Nephron (organoid): ENCODE results near the gene LIN28B.

Experiments
- H3K27ac Mint-ChIP-seq, 3 experiments: 2 replicates each; pipeline ENCODE4 v1.8.0; 2020; ENCODE audit warnings: mixed read lengths in 3 of 3, mild to moderate bottlenecking in 2 of 3, moderate library complexity in 1 of 3
- H3K27me3 Mint-ChIP-seq: 2 replicates; pipeline ENCODE4 v1.8.0; 2021; ENCODE audit warnings: low read depth, mild to moderate bottlenecking, moderate library complexity, mixed read lengths
- H3K36me3 Mint-ChIP-seq: 2 replicates; pipeline ENCODE4 v1.8.0; 2020; ENCODE audit warnings: low read depth, mixed read lengths
- H3K4me1 Mint-ChIP-seq: 2 replicates; pipeline ENCODE4 v1.8.0; 2020; ENCODE audit warnings: mixed read lengths
- H3K4me3 Mint-ChIP-seq, 3 experiments: 2 replicates each; pipeline ENCODE4 v1.8.0; 2020; ENCODE audit warnings: mild to moderate bottlenecking in 3 of 3, mixed read lengths in 3 of 3, moderate library complexity in 2 of 3
- H3K9me3 Mint-ChIP-seq: 2 replicates; pipeline ENCODE4 v1.8.0; 2020; ENCODE audit warnings: mixed read lengths
- TF ChIP-seq, protein P1 (sequence below), 3 experiments: fragments of 200-600 bp; sonication (generic); IDR thresholded peaks; one replicate each; pipeline ENCODE4 v1.5.0; 2021; ENCODE audit warnings: antibody characterized with exemption in 3 of 3; ENCODE audit not compliant: unreplicated experiment in 3 of 3

The LIN28B gene

DNA sequence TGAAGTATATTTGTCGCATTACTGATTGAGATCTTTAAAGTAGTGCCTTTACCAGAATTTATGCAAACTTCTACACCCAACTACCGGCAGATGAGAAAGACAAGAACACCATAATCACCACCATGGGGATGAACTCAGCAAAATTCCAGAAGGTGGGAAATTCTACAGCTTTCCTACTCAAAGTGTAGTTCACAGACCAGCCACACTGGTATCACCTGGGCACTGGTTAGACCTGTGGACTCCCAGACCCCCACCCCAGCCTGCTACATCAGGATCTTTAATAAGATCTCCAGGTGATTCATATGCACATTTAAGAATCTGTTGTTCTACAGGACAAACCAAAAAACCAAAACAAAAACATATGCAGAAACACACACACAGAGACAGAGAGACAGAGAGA lies 155.0 kb downstream of the LIN28B start:
- peaks cover 5% of the 10 kb centered on the region for H3K4me1 Mint-ChIP-seq
- no peak overlapping the region for H3K4me3 Mint-ChIP-seq
- TF ChIP-seq, protein P1, sequence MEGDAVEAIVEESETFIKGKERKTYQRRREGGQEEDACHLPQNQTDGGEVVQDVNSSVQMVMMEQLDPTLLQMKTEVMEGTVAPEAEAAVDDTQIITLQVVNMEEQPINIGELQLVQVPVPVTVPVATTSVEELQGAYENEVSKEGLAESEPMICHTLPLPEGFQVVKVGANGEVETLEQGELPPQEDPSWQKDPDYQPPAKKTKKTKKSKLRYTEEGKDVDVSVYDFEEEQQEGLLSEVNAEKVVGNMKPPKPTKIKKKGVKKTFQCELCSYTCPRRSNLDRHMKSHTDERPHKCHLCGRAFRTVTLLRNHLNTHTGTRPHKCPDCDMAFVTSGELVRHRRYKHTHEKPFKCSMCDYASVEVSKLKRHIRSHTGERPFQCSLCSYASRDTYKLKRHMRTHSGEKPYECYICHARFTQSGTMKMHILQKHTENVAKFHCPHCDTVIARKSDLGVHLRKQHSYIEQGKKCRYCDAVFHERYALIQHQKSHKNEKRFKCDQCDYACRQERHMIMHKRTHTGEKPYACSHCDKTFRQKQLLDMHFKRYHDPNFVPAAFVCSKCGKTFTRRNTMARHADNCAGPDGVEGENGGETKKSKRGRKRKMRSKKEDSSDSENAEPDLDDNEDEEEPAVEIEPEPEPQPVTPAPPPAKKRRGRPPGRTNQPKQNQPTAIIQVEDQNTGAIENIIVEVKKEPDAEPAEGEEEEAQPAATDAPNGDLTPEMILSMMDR (IDR thresholded peaks at IDR 0.05; ENCODE audit: unreplicated experiment in 3 of 3): no peak
- H3K36me3 Mint-ChIP-seq: no peaks in the 10 kb centered on the region
- H3K27ac Mint-ChIP-seq: no peak overlapping the region
- H3K9me3 Mint-ChIP-seq: no peaks in the 10 kb centered on the region
- no peaks in the 10 kb centered on the region for H3K27me3 Mint-ChIP-seq

DNA sequence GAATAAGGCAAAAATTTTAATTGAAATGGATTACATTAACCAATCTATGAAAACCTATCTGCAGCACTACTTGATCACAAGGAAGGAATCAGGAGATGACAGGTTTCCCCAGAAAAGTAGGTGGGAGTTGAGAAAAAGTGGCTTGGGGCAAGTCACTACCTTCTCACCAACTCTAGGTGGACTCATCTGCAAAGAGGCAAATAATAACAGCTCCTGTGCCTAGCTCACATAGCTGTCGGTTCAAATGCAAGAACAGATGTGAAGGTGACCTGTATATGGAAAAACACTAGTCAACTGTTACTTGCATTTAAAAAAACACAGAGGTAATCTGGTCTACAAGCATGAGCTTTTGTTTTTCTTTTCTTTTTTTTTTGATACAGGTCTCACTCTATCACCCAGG lies 155.7 kb downstream of the LIN28B start:
- Mint-ChIP-seq H3K27me3 (no peaks in the 10 kb centered on the region), H3K4me3 (no peak overlapping the region), H3K27ac (no peak overlapping the region), H3K4me1 (peaks cover 5% of the 10 kb centered on the region), H3K36me3 (no peaks in the 10 kb centered on the region), H3K9me3 (no peaks in the 10 kb centered on the region)
- TF ChIP-seq, protein P1 (IDR thresholded peaks at IDR 0.05; ENCODE audit: unreplicated experiment in 3 of 3): no peak

DNA sequence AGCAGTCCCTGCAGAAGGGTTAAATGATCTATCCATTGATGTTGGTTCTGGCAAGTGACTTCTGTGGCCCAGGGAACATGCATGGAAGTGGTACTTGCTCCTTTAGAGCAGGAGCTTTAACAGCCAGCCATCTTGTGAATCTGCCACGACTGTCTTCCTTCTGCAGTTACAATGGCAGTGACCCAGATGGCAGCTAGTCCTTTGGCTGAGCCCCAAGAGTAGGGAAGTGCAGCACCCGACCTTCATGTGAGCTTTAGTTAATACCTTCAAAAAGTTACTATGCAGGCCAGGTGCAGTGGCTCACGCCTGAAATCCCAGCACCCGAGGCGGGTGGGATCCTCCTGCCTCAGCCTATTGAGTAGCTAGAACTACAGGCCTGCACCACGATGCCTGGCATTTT lies 156.5 kb downstream of the LIN28B start:
- TF ChIP-seq, protein P1 (IDR thresholded peaks at IDR 0.05; ENCODE audit: unreplicated experiment in 3 of 3): no peak
- Mint-ChIP-seq H3K4me1 (peaks cover 5% of the 10 kb centered on the region), H3K9me3 (no peaks in the 10 kb centered on the region), H3K36me3 (no peaks in the 10 kb centered on the region), H3K27ac (no peak overlapping the region), H3K4me3 (no peak overlapping the region), H3K27me3 (no peaks in the 10 kb centered on the region)

GRCh38 chr6:105116150-105116549 lies 159.2 kb downstream of the LIN28B start:
- Mint-ChIP-seq H3K9me3 (no peaks in the 10 kb centered on the region), H3K36me3 (no peaks in the 10 kb centered on the region), H3K4me3 (no peak overlapping the region), H3K27ac (no peak overlapping the region), H3K4me1 (no peaks in the 10 kb centered on the region), H3K27me3 (no peaks in the 10 kb centered on the region)
- TF ChIP-seq, protein P1 (IDR thresholded peaks at IDR 0.05; ENCODE audit: unreplicated experiment in 3 of 3): no peak

DNA sequence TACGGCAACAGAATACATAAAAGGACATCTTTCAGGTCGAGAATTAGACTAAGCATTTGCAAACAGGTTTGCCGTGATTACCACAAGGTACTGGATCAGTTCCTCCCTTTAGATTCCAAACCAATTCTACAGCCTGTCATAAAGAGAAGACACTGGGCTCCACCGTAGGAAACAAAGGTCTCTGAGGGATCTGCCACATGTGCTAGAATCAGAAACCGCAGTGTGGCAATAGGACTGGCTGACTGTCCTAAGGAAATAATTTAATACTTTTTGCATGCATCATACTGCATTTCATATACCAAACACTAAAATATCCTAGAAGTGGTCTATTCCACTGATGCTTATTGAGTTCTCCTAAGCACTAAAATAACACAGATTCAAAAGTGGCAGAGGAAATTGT lies 163.7 kb downstream of the LIN28B start:
- H3K9me3 Mint-ChIP-seq: no peaks in the 10 kb centered on the region
- no peaks in the 10 kb centered on the region for H3K27me3 Mint-ChIP-seq
- no peaks in the 10 kb centered on the region for H3K36me3 Mint-ChIP-seq
- TF ChIP-seq, protein P1 (IDR thresholded peaks at IDR 0.05; ENCODE audit: unreplicated experiment in 3 of 3): no peak
- no peak overlapping the region for H3K4me3 Mint-ChIP-seq
- no peaks in the 10 kb centered on the region for H3K4me1 Mint-ChIP-seq
- no peak overlapping the region for H3K27ac Mint-ChIP-seq

DNA sequence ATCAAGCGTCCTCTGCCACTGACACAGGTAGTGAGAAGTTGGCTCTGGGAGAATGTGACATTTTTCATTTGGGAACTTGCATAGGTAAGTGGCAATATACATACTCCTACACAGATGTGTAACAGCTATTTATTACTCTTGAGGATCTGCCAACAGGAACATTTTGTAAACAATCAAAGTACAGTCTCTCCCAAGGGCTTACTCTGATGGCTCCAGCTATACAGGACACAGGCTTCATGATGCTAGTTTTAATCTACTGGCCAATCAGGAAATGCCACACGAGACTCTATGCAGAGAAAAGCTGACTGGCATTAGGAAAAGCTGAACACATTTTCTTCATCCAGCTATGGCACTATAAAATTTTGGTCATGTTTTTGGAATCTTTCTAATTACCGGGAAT lies 165.1 kb downstream of the LIN28B start:
- Mint-ChIP-seq H3K36me3 (no peaks in the 10 kb centered on the region), H3K4me1 (no peaks in the 10 kb centered on the region), H3K27me3 (no peaks in the 10 kb centered on the region), H3K27ac (no peak overlapping the region), H3K9me3 (no peaks in the 10 kb centered on the region), H3K4me3 (no peak overlapping the region)
- TF ChIP-seq, protein P1 (IDR thresholded peaks at IDR 0.05; ENCODE audit: unreplicated experiment in 3 of 3): no peak
